HG03575 (cell line): ENCODE results near the gene CHRND.

Source experiments
- ATAC-seq: cut with Tn5 transposase; IDR thresholded peaks from one replicate; pipeline ENCODE4 v1.9.1; 2021; ENCODE audit not compliant: unreplicated experiment, insufficient number of reproducible peaks, low FRiP score; ENCODE audit errors: extremely low read depth

Gene CHRND

GRCh38 chr2:232486558-232487384 is 39.2 kb upstream of the CHRND start:
- no peak for ATAC-seq

- no peak for ATAC-seq
Observed at GRCh38 chr2:232487385-232488096, 38.4 kb upstream of the CHRND start, which contains the start of gene ECEL1. TSS of gene ECEL1 (minus strand) at chr2:232487834. CDS start at chr2:232486653, 1,181 bp downstream.

GRCh38 chr2:232488097-232488711 is 37.8 kb upstream of the CHRND start:
- no peak for ATAC-seq

- no peak for ATAC-seq
Observed at GRCh38 chr2:232488721-232489300, 37.1 kb upstream of the CHRND start.

GRCh38 chr2:232489516-232490220 is 36.3 kb upstream of the CHRND start:
- no peak for ATAC-seq

GRCh38 chr2:232490221-232491138 is 35.5 kb upstream of the CHRND start:
- ATAC-seq: no peak

GRCh38 chr2:232491139-232491780 is 34.7 kb upstream of the CHRND start:
- ATAC-seq: no peak

- no peak for ATAC-seq
Observed at GRCh38 chr2:232492236-232492848, 33.6 kb upstream of the CHRND start.

GRCh38 chr2:232492963-232493700 is 32.8 kb upstream of the CHRND start:
- ATAC-seq: no peak

GRCh38 chr2:232493701-232494474 is 32.1 kb upstream of the CHRND start:
- no peak for ATAC-seq

- ATAC-seq: no peak
Observed at GRCh38 chr2:232494542-232494941, 31.4 kb upstream of the CHRND start.

GRCh38 chr2:232495292-232495691 is 30.7 kb upstream of the CHRND start:
- ATAC-seq: no peak

- no peak for ATAC-seq
Observed at GRCh38 chr2:232496501-232497270, 29.3 kb upstream of the CHRND start.

- ATAC-seq: no peak
Observed at GRCh38 chr2:232497348-232497747, 28.6 kb upstream of the CHRND start.

- ATAC-seq: no peak
Observed at GRCh38 chr2:232498452-232498851, 27.5 kb upstream of the CHRND start.
